Measurements from ENCODE around the gene AADACL2. TPM values are rescaled to one million over a fixed set of nuclear protein-coding genes. Genes with fewer than 3 reads are reported as not detected.

AADACL2 gene
- total RNA-seq, 4 donors from 2014 or later = 0.49 TPM; not detected in 3

DNA sequence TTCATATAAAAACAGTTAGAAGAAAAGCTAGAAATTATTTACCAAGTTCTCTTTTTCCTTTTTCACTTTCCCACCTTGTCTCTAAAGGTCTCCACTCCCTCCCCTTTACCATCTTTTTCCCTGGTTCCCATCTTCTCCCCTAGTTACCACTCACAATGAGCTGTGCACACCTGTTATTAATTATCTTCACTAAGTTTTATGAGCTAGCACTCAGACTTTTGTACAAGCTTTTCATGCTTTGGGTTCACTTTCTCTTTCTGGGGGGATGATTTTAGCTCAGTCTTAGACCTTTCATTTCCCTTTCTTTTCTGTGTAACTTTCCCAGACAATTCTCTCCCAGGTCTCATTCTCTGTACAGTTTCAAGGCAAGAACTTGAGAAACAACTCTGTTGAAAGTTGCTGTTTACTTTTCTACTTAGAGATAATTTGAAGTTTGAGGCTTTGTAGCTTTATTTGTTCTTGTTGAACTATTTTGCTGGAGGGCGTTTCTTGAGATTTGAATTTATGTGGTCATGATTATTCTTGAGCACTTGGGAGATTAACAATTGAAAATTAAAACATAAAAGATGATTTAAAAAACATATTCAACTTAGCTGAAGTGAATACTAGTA, 56.2 kb downstream of the AADACL2 start:
- TF ChIP-seq, protein P1, sequence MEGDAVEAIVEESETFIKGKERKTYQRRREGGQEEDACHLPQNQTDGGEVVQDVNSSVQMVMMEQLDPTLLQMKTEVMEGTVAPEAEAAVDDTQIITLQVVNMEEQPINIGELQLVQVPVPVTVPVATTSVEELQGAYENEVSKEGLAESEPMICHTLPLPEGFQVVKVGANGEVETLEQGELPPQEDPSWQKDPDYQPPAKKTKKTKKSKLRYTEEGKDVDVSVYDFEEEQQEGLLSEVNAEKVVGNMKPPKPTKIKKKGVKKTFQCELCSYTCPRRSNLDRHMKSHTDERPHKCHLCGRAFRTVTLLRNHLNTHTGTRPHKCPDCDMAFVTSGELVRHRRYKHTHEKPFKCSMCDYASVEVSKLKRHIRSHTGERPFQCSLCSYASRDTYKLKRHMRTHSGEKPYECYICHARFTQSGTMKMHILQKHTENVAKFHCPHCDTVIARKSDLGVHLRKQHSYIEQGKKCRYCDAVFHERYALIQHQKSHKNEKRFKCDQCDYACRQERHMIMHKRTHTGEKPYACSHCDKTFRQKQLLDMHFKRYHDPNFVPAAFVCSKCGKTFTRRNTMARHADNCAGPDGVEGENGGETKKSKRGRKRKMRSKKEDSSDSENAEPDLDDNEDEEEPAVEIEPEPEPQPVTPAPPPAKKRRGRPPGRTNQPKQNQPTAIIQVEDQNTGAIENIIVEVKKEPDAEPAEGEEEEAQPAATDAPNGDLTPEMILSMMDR (IDR thresholded peaks at IDR 0.05; ENCODE audit: low read depth) = no peak

GRCh38 chr3:151792411-151792810, 58.7 kb downstream of the AADACL2 start:
- TF ChIP-seq, protein P1 (IDR thresholded peaks at IDR 0.05; ENCODE audit: low read depth) = no peak

GRCh38 chr3:151793636-151794035, 59.9 kb downstream of the AADACL2 start:
- TF ChIP-seq, protein P1 (IDR thresholded peaks at IDR 0.05; ENCODE audit: low read depth) = no peak

GRCh38 chr3:151794080-151794479, 60.4 kb downstream of the AADACL2 start:
- TF ChIP-seq, protein P1 (IDR thresholded peaks at IDR 0.05; ENCODE audit: low read depth) = no peak

DNA sequence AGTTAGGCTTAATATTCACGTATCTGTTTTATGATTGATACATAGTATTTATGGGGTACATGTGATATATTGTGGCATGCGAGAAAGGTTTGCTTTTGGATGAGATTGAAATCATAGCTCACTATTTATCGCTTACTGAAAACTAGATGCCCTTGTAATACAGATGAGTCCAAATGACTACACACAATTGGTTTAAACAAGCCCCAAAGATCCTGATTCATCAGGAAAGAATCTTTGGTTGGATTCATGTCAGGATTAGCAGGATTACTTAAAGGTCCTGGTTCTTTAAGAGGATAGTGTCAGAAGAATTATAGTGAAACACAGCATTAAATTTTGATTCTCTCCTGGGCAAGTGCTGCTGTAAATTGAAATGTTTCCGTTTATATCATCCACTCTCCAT, 61.5 kb downstream of the AADACL2 start:
- TF ChIP-seq, protein P1 (IDR thresholded peaks at IDR 0.05; ENCODE audit: low read depth) = no peak

DNA sequence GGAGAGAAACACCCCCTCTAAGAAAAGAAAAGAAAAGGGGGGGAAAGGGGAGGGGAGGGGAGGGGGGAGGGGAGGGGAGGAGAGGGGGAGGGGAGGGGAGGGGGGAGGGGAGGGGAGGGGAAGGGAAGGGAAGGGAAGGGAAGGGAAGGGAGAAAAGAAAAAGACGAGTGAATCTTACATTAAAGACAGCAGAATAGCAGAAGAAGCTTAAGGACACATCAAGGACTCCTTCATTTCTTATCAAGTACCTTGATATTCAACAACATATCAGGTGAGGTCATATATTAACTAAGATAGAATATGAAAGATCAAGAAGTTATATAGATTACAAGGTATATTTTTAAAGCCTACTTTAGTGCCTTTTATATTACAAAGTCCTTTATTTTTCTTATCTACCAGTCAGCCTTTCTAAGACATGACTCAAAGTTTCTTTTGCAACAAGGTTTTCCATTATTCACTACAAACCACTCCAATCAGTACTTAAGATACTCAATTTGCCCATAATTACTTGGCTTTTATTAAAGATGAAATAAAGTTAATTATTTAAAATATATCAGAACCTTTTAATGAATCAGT, 62.5 kb downstream of the AADACL2 start:
- TF ChIP-seq, protein P1 (IDR thresholded peaks at IDR 0.05; ENCODE audit: low read depth) = no peak

GRCh38 chr3:151798466-151798865, 64.7 kb downstream of the AADACL2 start:
- TF ChIP-seq, protein P1 (IDR thresholded peaks at IDR 0.05; ENCODE audit: low read depth) = no peak

Measured in subcutaneous adipose tissue (tissue), 4 donors.